Lower lobe of right lung (tissue), 2 donors: ENCODE measurements around the gene TECR. TPM values are rescaled to one million over a fixed set of nuclear protein-coding genes. Genes with fewer than 3 reads are reported as not detected.

ENCODE experiments used
- ATAC-seq, 2 donors: fragments of 200-7000 bp; cut with Tn5 transposase; one replicate each; pipeline ENCODE4 v1.9.1; 2020 to 2022; ENCODE audit warnings: mild to moderate bottlenecking in 2 of 2, moderate library complexity in 2 of 2
- DNase-seq: peaks from one replicate; pipeline ENCODE4 v3.0.0-alpha.2; 2020
- H3K27ac ChIP-seq: fragments of 200-600 bp; one replicate; pipeline ENCODE4 v1.8.0; 2022
- H3K27me3 ChIP-seq: fragments of 200-600 bp; one replicate; pipeline ENCODE4 v1.8.0; 2022; ENCODE audit warnings: low read depth
- H3K36me3 ChIP-seq: fragments of 200-600 bp; one replicate; pipeline ENCODE4 v1.8.0; 2022; ENCODE audit warnings: mild to moderate bottlenecking
- H3K4me1 ChIP-seq: fragments of 200-600 bp; one replicate; pipeline ENCODE4 v1.8.0; 2022
- H3K4me3 ChIP-seq: fragments of 200-600 bp; one replicate; pipeline ENCODE4 v1.8.0; 2022; ENCODE audit warnings: mild to moderate bottlenecking
- H3K9me3 ChIP-seq: fragments of 200-600 bp; one replicate; pipeline ENCODE4 v1.8.0; 2022
- CTCF ChIP-seq: fragments of 200-600 bp; IDR thresholded peaks from one replicate; pipeline ENCODE4 v1.8.0; 2022; ENCODE audit warnings: antibody characterized with exemption, mild to moderate bottlenecking
- intact Hi-C: fragments of 100-400 bp; cut with DNase I; formaldehyde crosslinking; loops from one replicate; pipeline ENCODE4 v1.11.0; 2022
- total RNA-seq: library from RNA; stranded (reverse); fragmentation: NEBNext Ultra II Directional; extraction: Animal tissue kit (Norgen Biotek cat#: 25700); gene quantifications from one replicate; pipeline ENCODE4 v1.2.1, GENCODE V29; 2021
- donor health status: DM: no; HTN: yes; CAD: no; lungs with severe emphysema.

The TECR gene
- total RNA-seq, 1 donor from 2014 or later = 127 TPM

- peak; percentile 89 for DNase-seq
These were observed 11.4 kb upstream of the TECR start, which contains the start of gene DNAJB1 for GRCh38 chr19:14517840-14518505. DNAJB1 (minus strand) TSS chr19:14518397; CDS start chr19:14518349, 48 bp downstream.

GRCh38 chr19:14519245-14519859, 10.0 kb upstream of the TECR start:
- DNase-seq = no peak
- intact Hi-C loops = no loop called here

More at GRCh38 chr19:14517840-14518505, 11.4 kb upstream of the TECR start, which contains the start of gene DNAJB1:
- no peak for TF ChIP-seq CTCF
- H3K9me3 ChIP-seq = no peaks in the 10 kb centered on the region
- intact Hi-C loops = no loop called here
- ATAC-seq = peak; percentile 88 to 89
- peaks cover 38% of the 10 kb centered on the region for H3K36me3 ChIP-seq
- H3K27ac ChIP-seq = peak within 1 kb of the TSS; percentile 99
- H3K4me1 ChIP-seq = peaks cover 52% of the 10 kb centered on the region
- peak within 1 kb of the TSS; percentile 97 for H3K4me3 ChIP-seq
- H3K27me3 ChIP-seq = no peaks in the 10 kb centered on the region

GRCh38 chr19:14519860-14520407, 9.5 kb upstream of the TECR start:
- H3K9me3 ChIP-seq = no peaks in the 10 kb centered on the region
- no peak for ATAC-seq

More at GRCh38 chr19:14519245-14519859, 10.0 kb upstream of the TECR start:
- Histone ChIP-seq H3K4me1 (peaks cover 41% of the 10 kb centered on the region), H3K9me3 (no peaks in the 10 kb centered on the region), H3K4me3 (no peak overlapping the region), H3K27me3 (no peaks in the 10 kb centered on the region), H3K27ac (peak overlapping the region; percentile 99), H3K36me3 (peaks cover 26% of the 10 kb centered on the region)
- no peak for ATAC-seq
- TF ChIP-seq CTCF = no peak

GRCh38 chr19:14520543-14520942, 8.9 kb upstream of the TECR start:
- H3K4me1 ChIP-seq = peaks cover 29% of the 10 kb centered on the region
- TF ChIP-seq CTCF = no peak
- ATAC-seq (no peak), DNase-seq (no peak)
- H3K27ac ChIP-seq = peak overlapping the region; percentile 99
- intact Hi-C loops = no loop called here
- no peaks in the 10 kb centered on the region for H3K9me3 ChIP-seq
- no peak overlapping the region for H3K4me3 ChIP-seq
- peaks cover 14% of the 10 kb centered on the region for H3K36me3 ChIP-seq
- H3K27me3 ChIP-seq = no peaks in the 10 kb centered on the region

More at GRCh38 chr19:14519860-14520407, 9.5 kb upstream of the TECR start:
- H3K4me1 ChIP-seq = peaks cover 35% of the 10 kb centered on the region
- no peak for TF ChIP-seq CTCF
- peaks cover 20% of the 10 kb centered on the region for H3K36me3 ChIP-seq
- H3K27ac ChIP-seq = peak overlapping the region; percentile 99
- intact Hi-C loops = no loop called here
- H3K4me3 ChIP-seq = no peak overlapping the region
- no peaks in the 10 kb centered on the region for H3K27me3 ChIP-seq
- DNase-seq = no peak

- H3K9me3 ChIP-seq = no peaks in the 10 kb centered on the region
- TF ChIP-seq CTCF = no peak
- intact Hi-C loops = no loop called here
- H3K4me3 ChIP-seq = no peak overlapping the region
- H3K4me1 ChIP-seq = peaks cover 6% of the 10 kb centered on the region
- H3K27me3 ChIP-seq = no peaks in the 10 kb centered on the region
- ATAC-seq = no peak
- DNase-seq = no peak
- H3K27ac ChIP-seq = no peak overlapping the region
- no peaks in the 10 kb centered on the region for H3K36me3 ChIP-seq
These were observed 3.7 kb upstream of the TECR start for GRCh38 chr19:14525729-14526128.
